Renal pelvis (tissue), 4 donors: ENCODE data around the gene FAM117A. TPM values are rescaled to one million over a fixed set of nuclear protein-coding genes. Genes with fewer than 3 reads are reported as not detected.
"Not testable (repeated sequence)": the region's sequence is repeated elsewhere in the genome, so short reads cannot be mapped to it uniquely, and the experiment has no call there.

ENCODE experiments used
- DNase-seq: peaks from one replicate; pipeline ENCODE4 v3.0.0-alpha.2; 2013
- polyA plus RNA-seq, 3 donors: library from polyadenylated mRNA; unstranded; fragments of 120-200 nt; gene quantifications; one replicate each; pipeline ENCODE4 v1.2.1, GENCODE V29; 2013; ENCODE audit not compliant: insufficient read length in 3 of 3

Gene FAM117A
- polyA plus RNA-seq, 3 donors = 19.9 to 25.8 (median 20.5) TPM

DNA sequence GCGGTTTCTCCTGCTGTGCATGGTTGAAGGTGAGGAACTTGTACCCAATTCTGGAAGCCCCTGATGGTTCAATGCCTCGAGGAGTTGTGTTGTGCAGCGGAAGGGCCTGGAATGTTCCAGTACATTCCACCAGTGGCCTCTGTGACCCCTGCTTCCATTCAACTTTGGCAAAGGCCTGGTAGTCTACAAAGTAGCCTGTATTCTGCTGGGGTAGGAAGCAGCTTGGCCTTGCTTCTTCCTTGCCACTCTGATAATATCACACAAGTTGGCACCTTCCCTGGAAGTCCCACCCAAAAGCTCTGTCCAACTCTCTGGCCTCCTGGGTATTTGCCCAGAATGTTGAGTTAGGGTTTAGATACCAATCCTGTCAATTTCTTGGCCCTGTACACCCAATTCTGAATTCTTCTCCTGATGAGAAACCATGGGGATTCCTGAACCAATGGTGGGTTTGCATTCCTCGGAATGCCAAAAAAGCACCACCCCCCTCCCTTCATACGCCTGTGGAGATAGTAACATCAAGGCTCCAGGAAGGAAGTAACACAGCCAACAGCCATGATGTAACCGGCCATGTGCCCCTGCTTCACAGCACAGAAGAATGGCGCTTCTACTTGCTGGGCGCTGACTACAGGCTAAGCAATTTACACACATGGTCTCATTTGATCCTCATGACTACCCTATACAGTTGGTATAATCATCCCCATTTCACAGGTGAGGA, 11.8 kb upstream of the FAM117A start:
- no peak for DNase-seq

GRCh38 chr17:49766918-49767530, 3.1 kb upstream of the FAM117A start:
- DNase-seq = no peak

GRCh38 chr17:49764559-49765180, 739 bp upstream of the FAM117A start:
- no peak for DNase-seq

DNA sequence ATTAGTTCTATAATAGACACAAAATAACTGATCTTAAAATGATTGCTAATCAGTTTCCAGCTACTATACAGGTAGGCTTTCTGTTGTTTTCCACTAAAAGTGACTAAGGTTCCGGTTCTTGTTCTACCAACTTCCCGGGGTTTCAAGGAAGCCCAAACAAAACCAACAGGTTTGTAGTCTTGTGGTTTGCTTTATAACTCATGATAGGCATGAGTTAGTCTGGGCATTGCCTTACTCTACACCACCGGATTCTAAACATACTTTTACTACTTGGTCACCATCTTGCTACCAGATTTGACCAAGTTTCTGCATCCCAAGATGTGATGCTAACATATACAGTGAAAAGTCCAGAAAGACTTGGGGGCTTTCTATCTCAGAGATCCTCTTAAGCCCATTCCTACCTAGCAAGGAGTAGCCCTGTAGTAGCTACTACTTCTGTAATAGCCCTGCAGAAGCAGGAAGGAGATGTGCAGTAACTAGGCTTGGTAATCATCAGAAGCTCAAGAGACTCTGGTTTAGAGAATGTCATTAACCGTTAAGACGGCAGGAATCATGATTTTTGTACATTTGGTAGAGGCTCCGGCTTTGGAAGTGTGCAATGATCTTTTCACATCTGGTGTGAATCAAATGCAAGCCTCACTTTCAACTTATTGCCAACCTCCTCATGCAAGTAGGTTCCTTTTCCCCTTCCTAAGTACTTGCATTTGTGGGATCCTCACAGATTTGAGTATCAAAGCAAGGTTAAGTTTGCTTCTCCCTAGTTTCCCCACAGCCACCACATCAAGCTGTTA, 1.6 kb downstream of the FAM117A start:
- DNase-seq = no peak

GRCh38 chr17:49760932-49761558, 2.9 kb downstream of the FAM117A start:
- no peak for DNase-seq

GRCh38 chr17:49760296-49760695, 3.6 kb downstream of the FAM117A start:
- DNase-seq = no peak

DNA sequence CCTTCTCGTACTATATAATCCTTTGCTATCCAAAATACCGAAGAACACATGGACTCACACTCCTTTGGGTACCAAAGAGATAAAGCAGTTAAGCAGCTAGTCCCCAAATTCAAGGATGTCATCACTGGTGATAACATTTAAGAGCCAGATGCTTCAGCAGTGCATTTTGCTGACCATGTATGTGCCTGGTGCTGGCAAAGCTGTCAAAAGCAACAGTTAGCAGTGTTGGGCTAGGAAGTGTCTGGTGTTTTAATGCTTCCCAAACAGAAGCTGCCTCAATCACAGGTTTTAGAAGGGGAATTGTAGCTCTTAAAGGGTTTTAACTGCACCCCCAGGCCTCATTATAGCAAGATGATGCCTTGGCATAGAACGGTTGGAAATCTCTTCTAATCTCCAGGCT, 4.7 kb downstream of the FAM117A start:
- DNase-seq = no peak

DNA sequence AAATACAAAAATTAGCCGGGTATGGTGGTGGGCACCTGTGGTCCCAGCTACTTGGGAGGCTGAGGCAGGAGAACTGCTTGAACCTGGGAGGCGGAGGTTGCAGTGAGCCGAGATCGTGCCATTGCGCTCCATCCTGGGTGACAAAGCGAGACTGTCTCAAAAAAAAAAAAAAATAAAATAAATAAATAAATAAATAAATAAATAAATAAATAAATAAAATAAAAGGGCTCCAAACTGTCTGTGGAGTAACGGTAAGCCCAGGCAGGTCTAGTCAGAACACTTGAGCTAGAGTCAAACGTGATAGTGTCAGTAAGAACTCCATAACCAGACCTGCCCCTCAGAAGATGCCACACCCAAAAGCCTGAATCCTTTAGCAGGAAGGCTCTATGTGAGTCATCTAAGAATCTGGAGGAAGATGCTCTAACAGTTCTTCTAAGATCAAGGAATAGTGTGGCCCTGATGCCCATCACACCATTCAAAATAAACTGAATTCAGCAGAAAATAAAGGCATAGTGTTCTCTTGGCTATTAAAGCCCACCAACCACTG, 5.4 kb downstream of the FAM117A start:
- DNase-seq = not testable (repeated sequence)

DNA sequence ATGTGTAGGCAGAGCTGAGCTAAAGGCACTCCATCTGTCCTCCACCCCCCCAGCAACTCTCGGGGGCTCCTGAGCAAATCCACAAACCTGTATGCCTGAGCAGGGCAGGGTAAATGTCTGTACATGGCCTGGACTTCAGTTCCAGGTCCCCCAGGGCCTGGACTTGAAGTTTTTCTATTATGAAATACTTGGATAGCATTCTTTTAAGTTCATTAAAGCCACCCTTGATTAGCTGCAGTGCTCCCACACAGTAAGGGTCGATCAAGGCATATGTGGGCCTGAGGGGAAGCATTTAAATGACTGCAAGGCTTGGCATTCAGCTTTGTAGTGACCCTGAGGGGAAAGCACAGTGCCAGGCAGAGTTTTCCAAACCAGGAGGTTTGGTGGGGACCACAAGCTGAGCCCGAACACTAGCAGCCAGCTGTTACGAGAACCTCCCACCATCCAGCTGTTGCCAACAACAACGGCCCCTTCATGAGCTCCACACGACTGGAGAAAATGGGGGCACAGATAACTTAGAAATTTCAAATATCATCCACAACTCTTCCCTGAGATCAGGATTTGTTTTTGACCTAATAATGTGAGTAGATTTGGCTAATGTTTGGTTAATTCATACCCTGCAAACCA, 6.7 kb downstream of the FAM117A start:
- DNase-seq = no peak

- no peak for DNase-seq
These were observed 7.4 kb downstream of the FAM117A start for GRCh38 chr17:49756323-49757150.

GRCh38 chr17:49755663-49756283, 8.2 kb downstream of the FAM117A start:
- DNase-seq = peak; percentile 40

DNA sequence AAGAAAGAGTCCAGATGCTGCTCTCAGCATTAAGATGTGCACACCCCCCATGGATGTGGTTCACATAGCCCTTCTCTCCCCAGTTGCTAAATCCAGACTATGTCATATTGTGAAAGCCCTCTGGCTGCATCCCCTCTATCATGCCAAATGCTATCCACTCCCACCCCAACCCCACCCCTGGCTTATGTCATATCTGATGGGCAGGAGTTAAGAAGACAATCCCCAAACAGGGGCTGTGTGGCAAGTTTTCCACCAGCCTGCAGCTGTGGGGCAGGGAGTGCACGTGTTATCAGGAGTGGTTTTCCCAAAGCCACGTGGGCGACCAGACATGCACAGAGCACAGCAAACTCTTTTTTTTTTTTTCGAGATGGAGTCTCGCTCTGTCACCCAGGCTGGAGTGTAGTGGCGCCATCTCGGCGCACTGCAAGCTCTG, 10.0 kb downstream of the FAM117A start:
- no peak for DNase-seq

GRCh38 chr17:49752508-49752907, 11.4 kb downstream of the FAM117A start:
- no peak for DNase-seq

- DNase-seq = no peak
These were observed 14.2 kb downstream of the FAM117A start for GRCh38 chr17:49749730-49750129.

DNA sequence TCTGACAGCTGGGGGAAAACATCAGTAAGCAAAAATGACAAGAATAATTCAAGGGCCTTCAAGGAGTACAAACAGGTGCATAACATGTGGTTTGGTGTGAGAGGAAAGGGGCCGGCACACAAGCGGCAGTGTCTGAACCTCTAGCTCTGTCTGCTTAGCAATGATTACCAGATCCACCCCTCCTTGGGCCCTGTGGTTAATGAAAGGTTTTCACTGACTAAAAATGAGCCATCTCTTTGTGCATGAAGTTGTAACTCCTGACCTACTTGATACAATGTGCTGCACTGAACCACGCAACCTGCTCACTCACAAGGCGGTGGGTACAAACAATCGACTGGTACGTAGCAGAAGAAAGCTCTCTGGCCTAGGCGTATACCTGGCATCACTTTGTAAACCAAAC, 15.1 kb downstream of the FAM117A start:
- DNase-seq = no peak

DNA sequence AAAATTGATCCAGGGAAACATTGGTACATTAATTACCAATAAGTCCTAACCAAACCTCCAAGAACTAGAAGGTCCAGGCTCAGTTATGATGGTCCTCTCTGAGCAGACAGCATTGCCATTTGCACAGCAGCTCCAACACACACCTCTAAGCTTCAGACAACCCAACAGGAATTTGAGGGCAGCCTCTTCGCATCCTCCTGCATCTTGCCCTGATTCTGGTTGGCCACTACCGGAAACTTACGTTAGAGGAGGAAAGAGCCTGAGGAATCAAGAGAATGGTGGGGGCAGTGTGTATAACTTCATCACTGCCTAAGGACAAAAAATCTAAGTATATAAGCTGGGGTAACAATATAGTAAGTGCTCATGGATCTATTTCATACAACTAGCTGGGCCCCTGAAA, 15.7 kb downstream of the FAM117A start:
- DNase-seq = no peak

DNA sequence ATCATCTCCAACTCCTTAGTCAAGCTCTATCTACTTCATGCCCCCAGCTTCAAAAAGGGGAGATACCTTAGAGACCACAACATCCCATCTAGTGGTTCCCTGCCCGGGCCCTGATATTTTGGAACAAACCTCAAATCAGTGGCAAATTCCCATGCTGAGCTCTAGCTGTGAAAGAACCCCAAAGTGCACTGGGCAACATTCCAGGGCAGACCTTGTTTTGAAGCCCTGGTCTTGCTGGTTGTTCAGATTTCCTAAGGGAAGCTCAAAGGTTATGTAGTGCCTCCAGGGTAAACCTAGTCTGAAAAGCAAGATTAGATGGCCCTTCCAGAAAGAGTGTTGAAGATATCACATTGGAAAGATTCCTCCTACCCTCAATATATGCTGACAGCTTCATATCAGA, 16.3 kb downstream of the FAM117A start:
- DNase-seq = no peak

DNA sequence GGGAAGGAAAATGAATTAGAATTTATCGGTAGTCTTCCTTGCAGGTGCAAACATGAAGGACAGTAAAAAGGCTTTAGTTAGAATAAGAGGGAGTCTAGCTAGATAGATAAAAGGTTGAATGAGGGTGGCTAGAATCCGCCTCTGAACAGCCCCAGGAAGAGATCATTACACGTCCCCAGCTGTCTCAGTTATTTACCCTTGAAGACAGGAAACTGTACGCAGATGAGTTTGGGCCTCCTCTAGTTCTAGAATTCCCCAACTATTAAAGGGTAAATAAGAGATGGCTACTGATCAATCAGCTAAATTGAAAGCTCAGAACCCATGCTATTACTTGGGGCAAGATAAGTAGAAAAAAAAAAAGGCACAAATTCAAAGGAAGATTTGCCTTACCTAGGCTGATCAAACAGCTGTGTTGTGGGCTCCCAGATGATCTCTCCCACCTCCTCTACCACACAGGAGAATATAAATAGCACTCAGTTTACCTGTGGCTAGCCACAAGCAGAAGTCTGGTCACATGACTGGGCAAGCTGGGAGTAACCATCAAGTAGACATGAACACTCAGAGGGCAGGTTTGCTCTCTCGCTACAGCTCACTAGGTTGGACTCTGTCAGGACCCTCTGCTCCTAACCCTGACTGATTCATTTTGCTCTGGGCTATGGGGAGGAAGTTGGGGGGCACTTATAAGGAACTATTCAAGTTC, 17.0 kb downstream of the FAM117A start:
- DNase-seq = no peak
